SK-N-SH (cell line): ENCODE results near the gene FBXL7. TPM values are rescaled to one million over a fixed set of nuclear protein-coding genes. Genes with fewer than 3 reads are reported as not detected.

Experiments
- CTCF ChIA-PET: fragments of 300-600, 350-600 bp; formaldehyde crosslinking; extraction: SDS; loops from one replicate; lab custom pipeline; 2021; lab: Yijun Ruan, JAX
- POLR2A ChIA-PET: fragments of 350-600 bp; sonication (Branson Sonifier 250); formaldehyde crosslinking; extraction: SDS; loops from one replicate; lab custom pipeline; 2020; ENCODE audit warnings: antibody characterized with exemption, inconsistent platforms; lab: Yijun Ruan, JAX
- DNase-seq: peaks from one replicate; pipeline ENCODE4 v3.0.0; 2012
- H2AFZ ChIP-seq: fragments of 200-600 bp; sonication (generic); 2 replicates; pipeline ENCODE4 v1.8.1; 2016; ENCODE audit warnings: antibody characterized with exemption, mild to moderate bottlenecking, low read depth
- H3F3A ChIP-seq: fragments of 200-600 bp; sonication (generic); replicated peaks from 2 replicates; pipeline ENCODE3; 2016; ENCODE audit warnings: antibody characterized with exemption, mild to moderate bottlenecking; ENCODE audit not compliant: insufficient read depth
- H3K27ac ChIP-seq, 2 experiments: fragments of 200-500 bp in 1 of 2; fragments of 200-600 bp in 1 of 2; sonication (Bioruptor generic) in 1 of 2; sonication (generic), shearing (Covaris generic) in 1 of 2; 2 replicates each; pipeline versions ENCODE4 v1.5.1 to v1.6.1; 2014 to 2016; ENCODE audit warnings: low read depth in 2 of 2, inconsistent platforms in 1 of 2, low read length in 1 of 2, mild to moderate bottlenecking in 1 of 2, mixed read lengths in 1 of 2
- H3K27me3 ChIP-seq: fragments of 200-600 bp; sonication (generic), shearing (Covaris generic); 2 replicates; pipeline ENCODE4 v1.6.1; 2016; ENCODE audit warnings: mixed run types; ENCODE audit not compliant: insufficient read depth
- H3K36me3 ChIP-seq, 2 experiments: fragments of 200-500 bp in 1 of 2; fragments of 200-600 bp in 1 of 2; sonication (Bioruptor generic) in 1 of 2; sonication (generic) in 1 of 2; replicated peaks in 1 of 2; 2 replicates each; pipeline versions ENCODE3 to v1.5.1; 2014 to 2016; ENCODE audit warnings: low read length in 1 of 2, mild to moderate bottlenecking in 1 of 2; ENCODE audit not compliant: insufficient read depth in 2 of 2, control insufficient read depth in 1 of 2
- H3K4me1 ChIP-seq, 2 experiments: fragments of 200-500 bp in 1 of 2; fragments of 200-600 bp in 1 of 2; sonication (Bioruptor generic) in 1 of 2; sonication (generic), shearing (Covaris generic) in 1 of 2; 2 replicates each; pipeline versions ENCODE4 v1.5.1 to v1.6.1; 2014 to 2016; ENCODE audit warnings: low read depth in 1 of 2, low read length in 1 of 2, mixed run types in 1 of 2; ENCODE audit not compliant: insufficient read depth in 2 of 2, control insufficient read depth in 1 of 2
- H3K4me2 ChIP-seq: fragments of 200-600 bp; sonication (generic), shearing (Covaris generic); 2 replicates; pipeline ENCODE4 v1.6.1; 2017; ENCODE audit warnings: mixed run types
- H3K4me3 ChIP-seq, 2 experiments: fragments of 200-500 bp in 1 of 2; fragments of 200-600 bp in 1 of 2; sonication (Bioruptor generic) in 1 of 2; sonication (generic), shearing (Covaris generic) in 1 of 2; 2 replicates each; pipeline versions ENCODE4 v1.5.1 to v1.8.1; 2014 to 2016; ENCODE audit warnings: low read depth in 2 of 2, inconsistent platforms in 1 of 2, low read length in 1 of 2, mild to moderate bottlenecking in 1 of 2, mixed read lengths in 1 of 2, moderate library complexity in 1 of 2
- H3K79me2 ChIP-seq: fragments of 200-600 bp; sonication (generic); 2 replicates; pipeline ENCODE4 v1.8.1; 2017; ENCODE audit warnings: mild to moderate bottlenecking; ENCODE audit not compliant: insufficient read depth
- H3K9ac ChIP-seq: fragments of 200-600 bp; sonication (generic); 2 replicates; pipeline ENCODE4 v1.6.1; 2017; ENCODE audit warnings: mixed run types
- H3K9me2 ChIP-seq: fragments of 200-600 bp; sonication (generic); 2 replicates; pipeline ENCODE4 v1.6.1; 2017; ENCODE audit warnings: mixed run types
- H3K9me3 ChIP-seq: fragments of 200-600 bp; sonication (generic); 2 replicates; pipeline ENCODE4 v1.6.1; 2017; ENCODE audit warnings: mixed run types, mild to moderate bottlenecking, moderate library complexity
- H4K20me1 ChIP-seq: fragments of 200-600 bp; sonication (generic); 2 replicates; pipeline ENCODE4 v1.6.1; 2017; ENCODE audit warnings: mild to moderate bottlenecking, mixed run types; ENCODE audit not compliant: insufficient read depth
- CHD2 ChIP-seq: fragments of 150-350 bp; IDR thresholded peaks from 2 replicates; pipeline ENCODE4 v1.6.1; 2018; ENCODE audit warnings: low read length; ENCODE audit not compliant: partially characterized antibody
- ELF1 ChIP-seq: IDR thresholded peaks from 2 replicates; pipeline ENCODE4 v1.4.0; 2012
- EZH2phosphoT487 ChIP-seq: fragments of 200-600 bp; sonication (generic); IDR thresholded peaks from 2 replicates; pipeline ENCODE4 v1.6.1; 2017; ENCODE audit warnings: low read depth, mixed run types, mild to moderate bottlenecking, antibody characterized with exemption, moderate library complexity, borderline replicate concordance
- FOSL2 ChIP-seq: IDR thresholded peaks from 2 replicates; pipeline ENCODE4 v1.4.0; 2012; ENCODE audit warnings: low read depth, mild to moderate bottlenecking, moderate library complexity, borderline replicate concordance
- GABPA ChIP-seq: IDR thresholded peaks from 2 replicates; pipeline ENCODE4 v1.4.0; 2012; ENCODE audit warnings: low read depth, mild to moderate bottlenecking
- IRF3 ChIP-seq: fragments of 150-350 bp; IDR thresholded peaks from 2 replicates; pipeline ENCODE4 v1.6.1; 2016; ENCODE audit warnings: mild to moderate bottlenecking, low read depth, low read length
- MEF2A ChIP-seq: IDR thresholded peaks from 2 replicates; pipeline ENCODE4 v1.4.0; 2012; ENCODE audit warnings: low read depth, borderline replicate concordance
- NRF1 ChIP-seq: IDR thresholded peaks from 2 replicates; pipeline ENCODE4 v1.6.1; 2012; ENCODE audit warnings: low read depth, mild to moderate bottlenecking, low read length
- POLR2AphosphoS5 ChIP-seq: IDR thresholded peaks from 2 replicates; pipeline ENCODE4 v1.6.1; 2012; ENCODE audit warnings: low read depth, low read length
- RCOR1 ChIP-seq: fragments of 150-350 bp; IDR thresholded peaks from 2 replicates; pipeline ENCODE4 v1.6.1; 2017; ENCODE audit warnings: antibody characterized with exemption, low read length
- SIN3A ChIP-seq: IDR thresholded peaks from 2 replicates; pipeline ENCODE4 v1.6.1; 2012; ENCODE audit warnings: low read depth, mild to moderate bottlenecking, low read length, moderate library complexity, borderline replicate concordance
- SMC3 ChIP-seq: IDR thresholded peaks from 2 replicates; pipeline ENCODE4 v1.6.1; 2012; ENCODE audit warnings: low read depth, low read length, improper control_type of control experiment
- TAF1 ChIP-seq: IDR thresholded peaks from 2 replicates; pipeline ENCODE4 v1.6.1; 2012; ENCODE audit warnings: low read depth, mild to moderate bottlenecking, low read length, moderate library complexity, borderline replicate concordance
- TEAD4 ChIP-seq: IDR thresholded peaks from 2 replicates; pipeline ENCODE4 v1.4.0; 2012; ENCODE audit warnings: mild to moderate bottlenecking, borderline replicate concordance; ENCODE audit not compliant: insufficient read depth
- USF2 ChIP-seq: fragments of 150-350 bp; IDR thresholded peaks from 2 replicates; pipeline ENCODE4 v1.6.1; 2017; ENCODE audit warnings: antibody characterized with exemption, low read length, low read depth, borderline replicate concordance
- WGBS: methylation state at CpG from one replicate; pipeline ENCODE4 v1.1.6; 2017; ENCODE audit warnings: low lambda C conversion rate; 5-methylcytosine and 5-hydroxymethylcytosine counted together
- polyA plus RNA-seq, 3 experiments: library from polyadenylated mRNA; depleted of rRNA; stranded (reverse); fragments of >200 nt; gene quantifications; 2 replicates each; pipeline ENCODE4 v1.2.3, GENCODE V29; 2012

FBXL7 gene
- polyA plus RNA-seq, 1 of the 3 experiments (the other 2 are of a cell fraction), result 7.0 TPM

GRCh38 chr5:15594977-15595568 lies 95.1 kb downstream of the FBXL7 start:
- POLR2A ChIA-PET, result no interaction called here
- Histone ChIP-seq H3K27me3 (no peaks in the 10 kb centered on the region), H3F3A (no peaks in the 10 kb centered on the region), H3K4me1 (peaks cover 0 to 3% of the 10 kb centered on the region in 2 experiments; a peak in 1 of 4 replicates), H3K9me2 (no peaks in the 10 kb centered on the region), H3K36me3 (no peaks in the 10 kb centered on the region), H3K79me2 (peaks cover 7% of the 10 kb centered on the region; the same call in 1 of the 2 replicates), H3K27ac (no peak overlapping the region), H3K9ac (no peak overlapping the region), H2AFZ (no peak overlapping the region), H3K4me2 (no peak overlapping the region), H4K20me1 (no peaks in the 10 kb centered on the region), H3K4me3 (no peak overlapping the region), H3K9me3 (no peaks in the 10 kb centered on the region)
- DNase-seq, result no peak
- CTCF ChIA-PET, result interaction anchor here (1.1 kb wide), 1 partner anchor 36 kb away, joined by 4 read pairs; no protein-coding TSS in a partner anchor
- no peak for TF ChIP-seq SMC3
- TF ChIP-seq SIN3A, result no peak
- TF ChIP-seq RCOR1, result no peak
- TF ChIP-seq MEF2A, result no peak
- no peak for TF ChIP-seq TAF1
- TF ChIP-seq FOSL2, result no peak
- TF ChIP-seq GABPA, result no peak
- no peak for TF ChIP-seq TEAD4
- TF ChIP-seq NRF1, result no peak
- no peak for TF ChIP-seq IRF3
- no peak for TF ChIP-seq ELF1
- no peak for TF ChIP-seq EZH2phosphoT487
- TF ChIP-seq USF2, result no peak
- WGBS, result 86% methylated on average over 7 of the region's 7 CpGs

- Histone ChIP-seq H3K79me2 (peaks cover 7% of the 10 kb centered on the region; the same call in 1 of the 2 replicates), H3K27me3 (no peaks in the 10 kb centered on the region), H4K20me1 (no peaks in the 10 kb centered on the region), H3K9ac (no peak overlapping the region), H3K4me2 (no peak overlapping the region), H3K9me3 (no peaks in the 10 kb centered on the region), H3K27ac (no peak overlapping the region), H3K9me2 (no peaks in the 10 kb centered on the region), H3K4me3 (no peak overlapping the region), H2AFZ (no peak overlapping the region), H3F3A (no peaks in the 10 kb centered on the region), H3K36me3 (no peaks in the 10 kb centered on the region), H3K4me1 (peaks cover 0 to 3% of the 10 kb centered on the region in 2 experiments; a peak in 1 of 4 replicates)
- ChIA-PET CTCF (no interaction called here), POLR2A (no interaction called here)
- DNase-seq, result no peak
- TF ChIP-seq POLR2AphosphoS5, result no peak
- TF ChIP-seq IRF3, result no peak
- no peak for TF ChIP-seq CHD2
- 87% methylated on average over 3 of the region's 3 CpGs for WGBS
These were observed 95.9 kb downstream of the FBXL7 start for GRCh38 chr5:15595929-15596328.
